ENCODE results near the gene RAB31.
"Not testable (repeated sequence)": the region's sequence is repeated elsewhere in the genome, so short reads cannot be mapped to it uniquely, and the experiment has no call there.

Gene RAB31

GRCh38 chr18:9848170-9848879 is 140.2 kb downstream of the RAB31 start:
- no peak for DNase-seq

- no peak for DNase-seq
Observed at GRCh38 chr18:9849407-9850283, 141.5 kb downstream of the RAB31 start.

DNA sequence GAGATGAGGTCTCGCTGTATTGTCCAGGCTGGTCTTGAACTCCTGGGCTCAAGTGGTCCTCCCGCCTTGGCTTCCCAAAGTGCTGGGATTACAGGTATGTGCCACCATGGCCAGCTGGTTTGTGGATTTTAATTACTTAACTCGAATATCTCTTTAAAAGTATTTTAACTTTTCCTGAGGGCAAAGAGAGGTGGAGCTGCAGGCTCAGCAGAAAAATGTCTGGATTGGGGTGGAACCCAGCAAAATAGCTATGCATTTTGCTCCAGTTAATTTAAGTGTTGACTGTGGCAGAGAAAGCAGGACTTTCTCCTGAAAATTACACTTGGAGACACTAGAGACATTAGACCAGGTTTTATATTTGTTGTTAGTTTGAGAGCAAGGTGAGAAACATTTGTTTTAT is 142.2 kb downstream of the RAB31 start:
- no peak for DNase-seq

GRCh38 chr18:9851511-9851910 is 143.4 kb downstream of the RAB31 start:
- DNase-seq, result no peak

GRCh38 chr18:9852266-9853081 is 144.4 kb downstream of the RAB31 start:
- DNase-seq, result no peak

GRCh38 chr18:9854801-9855676 is 146.9 kb downstream of the RAB31 start:
- DNase-seq, result no peak

GRCh38 chr18:9855681-9856080 is 147.6 kb downstream of the RAB31 start:
- DNase-seq, result no peak

GRCh38 chr18:9856092-9856491 is 148.0 kb downstream of the RAB31 start:
- DNase-seq, result no peak

DNA sequence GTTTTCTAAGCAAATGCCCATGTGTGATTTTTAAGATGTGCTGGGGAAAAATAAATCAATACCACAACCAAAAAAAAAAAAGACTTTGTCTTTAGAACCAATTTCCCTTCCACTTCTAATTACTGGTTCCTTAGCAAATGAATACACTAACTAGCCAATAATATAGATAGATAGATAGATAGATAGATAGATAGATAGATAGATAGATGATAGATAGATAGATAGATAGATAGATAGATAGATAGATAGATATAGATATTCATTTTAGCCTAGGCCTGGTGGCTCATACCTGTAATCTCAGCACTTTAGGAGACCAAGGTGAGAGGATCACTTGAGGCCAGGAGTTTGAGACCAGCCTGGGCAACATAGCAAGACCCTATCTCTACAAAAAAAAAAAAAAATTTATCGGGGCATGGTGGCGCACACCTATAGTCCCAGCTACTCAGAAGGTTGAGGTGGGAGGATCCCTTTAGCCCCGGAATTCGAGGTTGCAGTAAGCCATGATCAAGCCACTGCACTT is 149.4 kb downstream of the RAB31 start:
- DNase-seq, result not testable (repeated sequence)

DNA sequence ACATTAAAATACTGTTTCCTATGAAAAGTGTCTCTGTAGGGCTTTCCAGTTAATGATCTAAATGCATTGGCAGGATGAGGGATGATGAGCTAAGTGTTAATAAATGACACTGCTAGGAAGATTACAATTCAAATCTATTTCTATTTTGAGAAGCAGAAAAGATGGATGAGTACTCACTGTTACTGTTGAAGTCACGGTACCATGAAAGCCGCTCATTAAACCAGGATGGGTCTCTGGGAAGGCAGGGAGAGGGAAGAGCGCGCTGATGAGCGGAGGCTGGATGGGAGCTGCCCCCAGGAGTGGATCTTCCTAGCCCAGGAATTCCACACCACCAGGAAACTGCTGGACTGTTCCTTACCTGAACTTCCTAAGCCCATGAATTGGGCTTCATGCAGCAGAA is 150.5 kb downstream of the RAB31 start:
- no peak for DNase-seq

- DNase-seq, result no peak
Observed at GRCh38 chr18:9859232-9859631, 151.1 kb downstream of the RAB31 start.

- DNase-seq, result no peak
Observed at GRCh38 chr18:9860682-9861081, 152.6 kb downstream of the RAB31 start.

- DNase-seq, result no peak
Observed at GRCh38 chr18:9861157-9861556, 153.1 kb downstream of the RAB31 start.

DNA sequence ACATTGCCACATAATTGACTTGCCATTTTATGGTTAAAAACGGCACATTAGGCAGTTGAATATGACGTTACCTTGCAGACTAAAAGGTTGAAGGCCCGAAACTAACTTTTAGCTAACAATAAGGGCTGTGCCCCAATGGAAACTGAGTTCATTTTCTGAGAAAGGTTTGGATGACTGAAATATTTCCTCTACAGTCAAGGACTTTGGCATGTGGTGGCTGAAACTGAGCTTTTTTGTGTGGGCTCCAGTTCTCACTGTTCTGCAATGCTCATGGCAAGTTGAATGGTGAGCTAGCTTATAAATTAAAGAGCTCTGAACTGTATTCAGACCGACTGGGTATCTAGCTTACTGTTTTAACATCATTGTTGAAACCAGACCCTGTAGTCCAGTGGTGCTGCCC is 153.8 kb downstream of the RAB31 start:
- DNase-seq, result no peak

GRCh38 chr18:9862686-9863085 is 154.6 kb downstream of the RAB31 start:
- DNase-seq, result no peak

- DNase-seq, result no peak
Observed at GRCh38 chr18:9863282-9863681, 155.2 kb downstream of the RAB31 start.

DNA sequence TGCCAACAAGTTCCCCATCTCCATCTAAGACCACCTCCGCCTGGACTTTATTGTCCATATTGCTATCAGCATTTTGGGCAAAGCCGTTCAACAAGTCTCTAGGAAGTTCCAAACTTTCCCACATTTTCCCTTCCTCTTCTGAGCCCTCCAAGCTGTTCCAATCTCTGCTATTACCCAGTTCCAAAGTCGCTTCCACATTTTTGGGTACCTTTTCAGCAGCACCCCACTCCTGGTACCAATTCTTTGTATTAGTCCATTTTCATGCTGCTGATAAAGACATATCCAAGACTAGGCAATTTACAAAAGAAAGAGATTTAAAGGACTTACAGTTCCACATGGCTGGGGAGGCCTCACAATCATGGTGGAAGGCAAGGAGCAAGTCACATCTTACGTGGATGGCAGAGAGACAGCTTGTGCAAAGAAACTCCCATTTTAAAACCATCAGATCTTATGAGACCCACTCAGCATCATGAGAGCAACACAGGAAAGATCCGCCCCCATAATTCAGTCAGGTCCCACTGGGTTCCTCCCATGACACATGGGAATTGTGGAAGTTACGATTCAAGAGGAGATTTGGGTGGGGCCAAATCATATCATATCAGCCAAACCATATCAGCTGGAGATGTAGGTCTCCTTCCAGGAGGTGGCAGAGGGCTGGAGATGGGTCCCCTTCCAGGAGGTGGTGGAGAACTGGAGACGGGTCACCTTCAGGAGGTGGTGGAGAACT is 157.8 kb downstream of the RAB31 start:
- no peak for DNase-seq

DNA sequence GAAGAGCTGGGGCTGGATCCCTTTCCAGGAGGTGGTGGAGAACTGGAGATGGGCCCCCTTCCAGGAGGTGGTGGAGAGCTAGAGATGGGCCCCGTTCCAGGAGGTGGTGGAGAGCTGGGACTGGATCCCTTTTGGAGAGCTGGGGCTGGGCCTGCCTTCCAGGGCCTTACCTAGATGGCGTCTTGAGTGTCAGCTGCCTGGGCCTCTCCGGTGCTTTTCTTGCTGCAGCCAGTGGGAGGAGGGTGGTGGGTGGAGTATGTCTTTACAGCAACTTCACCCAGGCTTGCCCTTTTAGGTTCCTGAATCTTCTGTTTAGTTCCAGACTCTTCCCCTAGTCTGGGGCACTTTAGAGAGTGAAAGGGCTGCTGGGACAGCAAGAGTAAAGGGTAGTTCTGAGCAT is 158.5 kb downstream of the RAB31 start:
- no peak for DNase-seq

GRCh38 chr18:9867071-9867594 is 159.0 kb downstream of the RAB31 start:
- DNase-seq, result no peak

DNA sequence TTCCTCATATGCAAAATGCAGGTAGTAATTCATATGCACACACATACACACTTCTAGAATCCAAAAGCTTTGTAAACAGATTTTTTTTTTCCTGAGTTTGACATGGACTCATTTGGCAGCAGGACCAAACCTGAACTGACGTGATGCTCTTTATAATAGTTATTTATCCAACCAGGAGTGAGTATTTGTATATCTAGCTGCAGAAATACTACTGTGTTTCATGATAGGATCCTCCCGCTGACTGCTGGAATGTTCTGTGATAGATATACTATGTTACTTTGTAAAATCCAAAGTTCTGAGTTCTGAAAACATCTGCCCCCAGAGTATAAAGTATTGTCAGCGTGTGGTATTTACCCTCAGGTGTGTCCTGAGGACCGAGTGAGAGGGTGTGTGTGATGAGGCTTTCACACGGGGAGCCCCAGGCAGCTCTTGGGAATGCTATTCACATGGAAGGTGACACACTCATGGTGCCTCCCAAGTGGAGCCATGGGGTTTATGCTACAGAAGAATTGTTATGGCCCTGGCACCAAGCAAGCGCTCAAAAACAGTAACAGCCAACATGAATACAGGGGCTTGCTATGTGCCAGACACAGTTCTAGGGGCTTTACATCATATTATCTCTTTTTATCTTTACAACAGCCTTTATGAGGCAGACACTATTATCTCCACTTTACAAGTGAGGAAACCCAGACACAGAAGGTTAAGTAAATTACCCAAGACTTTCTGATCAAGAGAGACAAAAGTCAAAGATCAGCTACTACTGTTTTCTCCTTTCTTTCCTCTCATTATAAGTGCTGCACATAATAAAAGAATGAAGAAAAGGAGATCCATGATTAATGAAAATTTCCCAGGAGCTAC is 161.0 kb downstream of the RAB31 start:
- DNase-seq, result no peak

Measured in fibroblast of skin of right biceps (primary cell).